ENCODE results near the gene JUN.
A peak's percentile ranks its signal among the peaks of the same experiment; 100 is the strongest.

The JUN gene

GRCh38 chr1:58782178-58783089 lies 1.4 kb downstream of the JUN start:
- DNase-seq: peak; percentile 20

GRCh38 chr1:58781541-58782177 lies 2.2 kb downstream of the JUN start:
- DNase-seq: peak; percentile 14

- DNase-seq: no peak
These were observed 2.9 kb downstream of the JUN start for GRCh38 chr1:58780836-58781452.

- no peak for DNase-seq
These were observed 3.4 kb downstream of the JUN start for GRCh38 chr1:58780411-58780810.

DNA sequence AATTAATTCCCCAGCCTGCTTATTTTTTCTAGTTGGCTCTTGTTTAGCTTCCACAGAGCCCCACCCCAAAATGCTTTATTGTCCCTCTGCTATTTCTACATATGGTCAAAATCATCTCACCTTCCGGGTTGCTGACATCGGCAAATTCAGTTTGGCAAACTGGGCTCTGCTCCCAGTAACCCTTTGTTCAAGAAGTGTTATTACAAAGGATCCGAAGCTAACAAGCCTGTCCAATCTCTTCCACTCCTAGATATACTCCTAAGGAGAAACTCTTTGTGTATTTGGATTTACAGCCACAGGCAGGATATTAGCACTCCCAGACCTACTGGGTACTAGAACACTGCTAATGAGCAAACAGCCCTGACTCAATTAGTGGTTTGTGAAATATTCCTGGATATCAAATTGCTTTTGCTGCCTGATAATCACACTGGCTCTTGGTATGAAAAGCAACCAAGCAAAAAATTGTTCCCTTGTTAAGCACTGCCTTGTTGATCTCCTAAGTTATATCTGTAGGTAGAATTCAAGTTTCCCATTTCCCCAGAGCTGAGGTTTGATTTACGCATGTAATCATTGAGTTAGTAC lies 4.0 kb downstream of the JUN start:
- DNase-seq: no peak

GRCh38 chr1:58779059-58779754 lies 4.6 kb downstream of the JUN start:
- no peak for DNase-seq

DNA sequence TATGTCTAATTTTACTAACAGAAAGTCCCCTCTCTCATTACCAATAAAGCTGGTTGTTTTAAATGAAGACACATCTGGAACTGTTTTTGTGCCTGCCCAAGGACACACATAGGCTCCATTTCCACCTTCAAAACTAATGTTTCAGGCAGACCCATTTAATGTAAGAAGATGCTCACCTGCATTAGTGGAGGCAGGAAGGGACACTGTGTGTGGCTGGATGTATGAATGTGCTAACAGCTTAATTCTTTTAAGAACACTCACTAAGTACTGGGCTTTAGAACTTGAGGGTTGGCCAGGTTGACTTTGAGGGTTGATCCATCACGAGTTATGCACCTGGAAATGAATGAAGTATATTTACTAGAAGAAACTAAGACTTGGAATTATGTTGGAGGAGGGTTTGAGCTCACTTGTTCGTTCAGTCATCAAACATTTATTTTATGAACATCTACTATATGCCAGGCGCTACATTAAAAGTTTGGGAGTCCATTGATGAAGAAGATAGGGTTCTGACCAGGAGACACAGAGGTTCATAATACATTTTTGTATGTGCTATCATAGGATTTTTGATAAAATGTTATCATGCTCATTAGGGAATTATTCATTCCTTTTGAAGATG lies 5.4 kb downstream of the JUN start:
- DNase-seq: no peak

DNA sequence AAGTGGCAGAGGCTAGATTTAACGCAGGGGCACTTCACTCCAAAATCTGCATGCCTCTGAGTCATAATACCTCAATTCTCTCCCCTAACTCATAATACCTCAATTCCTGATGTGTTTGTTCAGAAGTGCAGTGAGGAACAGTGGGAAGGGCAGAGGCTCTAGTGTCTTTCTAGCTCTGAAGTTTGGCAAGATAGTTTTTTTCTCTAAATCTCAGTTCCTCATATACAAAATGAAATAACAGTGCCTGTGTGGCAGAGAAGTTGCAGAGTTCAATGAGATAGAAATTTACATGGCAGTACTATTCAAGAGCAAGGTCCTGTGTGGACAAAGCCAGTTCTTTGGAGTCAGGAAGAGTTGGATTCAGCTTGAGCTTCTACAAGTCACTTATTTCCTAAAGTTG lies 9.8 kb downstream of the JUN start:
- DNase-seq: no peak

- no peak for DNase-seq
These were observed 10.4 kb downstream of the JUN start for GRCh38 chr1:58773406-58773840.

GRCh38 chr1:58769809-58770320 lies 14.0 kb downstream of the JUN start:
- no peak for DNase-seq

- peak; percentile 20 for DNase-seq
These were observed 14.7 kb downstream of the JUN start for GRCh38 chr1:58768971-58769808.

- no peak for DNase-seq
These were observed 15.6 kb downstream of the JUN start for GRCh38 chr1:58768191-58768731.

- DNase-seq: no peak
These were observed 16.7 kb downstream of the JUN start for GRCh38 chr1:58767143-58767542.

DNA sequence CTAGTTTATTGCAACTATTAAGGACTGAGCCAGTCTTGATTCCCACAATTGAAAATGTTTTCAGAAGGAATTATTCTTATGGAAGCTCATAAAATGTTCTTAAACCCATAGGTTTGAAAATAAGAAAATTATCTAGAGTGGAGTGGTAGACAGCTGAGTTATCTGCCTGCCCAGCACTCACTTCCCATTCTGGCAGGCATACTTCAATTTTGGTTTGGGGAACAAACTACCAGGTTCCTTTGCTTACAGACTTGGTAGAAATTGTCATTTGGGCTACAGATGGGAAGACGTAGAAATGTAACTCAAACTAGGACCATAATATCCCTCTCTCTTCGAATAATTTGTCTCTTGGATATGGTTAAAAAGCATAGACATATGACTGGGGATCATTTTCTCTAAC lies 18.4 kb downstream of the JUN start:
- DNase-seq: no peak

- DNase-seq: no peak
These were observed 18.8 kb downstream of the JUN start for GRCh38 chr1:58765006-58765405.

DNA sequence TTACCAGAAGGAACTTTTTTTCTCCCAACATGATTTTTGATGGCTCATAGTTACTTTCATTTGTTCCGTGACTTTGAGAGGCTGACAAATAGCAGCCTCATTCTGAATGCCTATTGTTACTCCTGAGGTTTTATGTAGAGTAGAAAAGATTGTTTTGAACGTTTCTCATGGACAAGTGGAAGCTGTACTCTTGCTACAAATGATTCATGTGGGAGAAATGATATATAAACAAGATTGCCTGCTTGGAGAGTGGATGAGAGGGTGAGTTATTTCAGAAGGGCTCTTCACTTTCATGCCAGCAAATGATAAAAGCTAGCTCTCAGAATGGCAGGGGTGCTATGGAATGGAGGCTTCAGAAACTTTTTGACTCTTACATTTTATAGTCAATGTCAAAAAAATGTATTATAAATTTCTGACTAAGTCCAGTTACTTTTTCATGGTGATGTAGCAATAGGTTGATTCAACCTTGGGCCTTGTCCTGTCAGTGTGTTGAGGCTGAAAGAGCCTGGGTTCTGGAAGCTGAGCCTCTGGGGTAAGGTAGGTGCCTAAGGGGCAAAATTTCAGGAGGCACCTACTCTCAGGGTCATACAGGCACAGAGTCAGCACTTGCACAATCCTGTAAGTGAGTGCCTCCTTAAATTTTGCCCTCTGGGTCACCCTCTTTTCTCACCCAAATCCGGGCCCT lies 19.4 kb downstream of the JUN start:
- no peak for DNase-seq

GRCh38 chr1:58763214-58763613 lies 20.6 kb downstream of the JUN start:
- no peak for DNase-seq

DNA sequence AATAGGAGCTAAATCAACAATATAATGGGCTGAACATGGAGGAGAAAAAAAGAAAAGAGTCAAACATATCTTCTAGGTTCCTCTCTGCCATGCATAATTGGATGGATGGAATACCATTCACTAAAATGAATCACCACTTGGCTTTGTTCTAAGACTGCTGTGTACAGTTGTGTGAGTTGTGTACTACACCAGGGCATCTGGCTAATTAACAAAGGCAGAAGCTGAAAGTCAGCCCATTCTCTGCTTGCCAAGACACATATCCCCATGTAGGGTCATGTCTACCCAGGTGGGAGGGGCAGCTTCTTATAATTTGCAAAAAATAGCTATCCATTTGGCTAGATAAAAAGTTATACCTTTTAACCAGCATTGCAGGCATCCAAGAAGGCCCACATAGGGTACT lies 21.0 kb downstream of the JUN start:
- no peak for DNase-seq

DNA sequence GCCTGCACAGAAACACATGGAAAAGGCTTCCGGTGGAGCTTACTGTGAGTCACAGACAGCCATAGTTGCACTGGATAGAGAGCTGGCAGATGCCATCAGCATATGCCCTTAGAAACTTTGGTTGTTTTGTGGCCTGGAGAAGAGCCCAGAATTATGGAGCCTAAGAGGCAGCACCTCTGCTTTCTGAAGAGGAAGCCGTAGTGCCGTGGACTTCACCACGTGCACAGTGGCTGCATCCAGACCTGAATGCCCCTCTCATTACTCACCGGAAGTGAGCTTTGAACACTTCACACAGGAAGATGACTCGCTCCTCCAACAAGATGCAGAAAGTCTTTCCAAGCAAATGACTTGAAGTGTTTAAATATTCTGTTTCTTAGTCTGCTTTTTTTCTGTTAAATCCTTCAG lies 28.4 kb downstream of the JUN start:
- DNase-seq: no peak

Data from activated T-cell treated with anti-CD3 and anti-CD28 coated beads for 4 hours (primary cell).